Tibial artery (tissue), 4 donors: ENCODE measurements around the gene PTPN7.

Experiments
- DNase-seq, 2 donors: peaks; one replicate each; pipeline ENCODE4 v3.0.0-alpha.2; 2019
- H3K27ac ChIP-seq, 2 donors: fragments of 200-600 bp; sonication (generic) in 1 of 2; 1 replicate in 1 of 2; 2 replicates in 1 of 2; pipeline ENCODE4 v1.5.1; 2018 to 2019; ENCODE audit warnings: mild to moderate bottlenecking in 1 of 2
- H3K27me3 ChIP-seq, 2 donors: fragments of 200-600 bp; sonication (generic) in 1 of 2; one replicate each; pipeline versions ENCODE4 v1.5.1 to v1.6.0; 2016 to 2019
- H3K36me3 ChIP-seq, 3 donors: fragments of 200-600 bp; sonication (generic) in 2 of 3; one replicate each; pipeline ENCODE4 v1.5.1; 2016 to 2019; ENCODE audit warnings: mild to moderate bottlenecking in 2 of 3
- H3K4me1 ChIP-seq, 4 donors: fragments of 200-600 bp; sonication (generic) in 2 of 4; 1 replicate in 3 of 4; 2 replicates in 1 of 4; pipeline ENCODE4 v1.5.1; 2016 to 2019
- H3K4me3 ChIP-seq, 2 donors: fragments of 200-600 bp; sonication (generic) in 1 of 2; 1 replicate in 1 of 2; 2 replicates in 1 of 2; pipeline ENCODE4 v1.5.1; 2018 to 2019; ENCODE audit warnings: mild to moderate bottlenecking in 2 of 2
- H3K9me3 ChIP-seq, 3 donors: fragments of 200-600 bp; sonication (generic) in 1 of 3; one replicate each; pipeline ENCODE4 v1.5.1; 2016 to 2019
- intact Hi-C: fragments of 100-400 bp; cut with DNase I; formaldehyde crosslinking; loops from one replicate; pipeline ENCODE4 v1.15.0; 2023; ENCODE audit warnings: low total_unique reads
- TF ChIP-seq, protein P1 (sequence below), 2 experiments: fragments of 200-600 bp in 1 of 2; fragments of 450-650 bp in 1 of 2; IDR thresholded peaks; one replicate each; pipeline ENCODE4 v1.5.1; 2017 to 2019; ENCODE audit warnings: antibody characterized with exemption in 2 of 2, mild to moderate bottlenecking in 1 of 2, moderate library complexity in 1 of 2

Gene PTPN7

DNA sequence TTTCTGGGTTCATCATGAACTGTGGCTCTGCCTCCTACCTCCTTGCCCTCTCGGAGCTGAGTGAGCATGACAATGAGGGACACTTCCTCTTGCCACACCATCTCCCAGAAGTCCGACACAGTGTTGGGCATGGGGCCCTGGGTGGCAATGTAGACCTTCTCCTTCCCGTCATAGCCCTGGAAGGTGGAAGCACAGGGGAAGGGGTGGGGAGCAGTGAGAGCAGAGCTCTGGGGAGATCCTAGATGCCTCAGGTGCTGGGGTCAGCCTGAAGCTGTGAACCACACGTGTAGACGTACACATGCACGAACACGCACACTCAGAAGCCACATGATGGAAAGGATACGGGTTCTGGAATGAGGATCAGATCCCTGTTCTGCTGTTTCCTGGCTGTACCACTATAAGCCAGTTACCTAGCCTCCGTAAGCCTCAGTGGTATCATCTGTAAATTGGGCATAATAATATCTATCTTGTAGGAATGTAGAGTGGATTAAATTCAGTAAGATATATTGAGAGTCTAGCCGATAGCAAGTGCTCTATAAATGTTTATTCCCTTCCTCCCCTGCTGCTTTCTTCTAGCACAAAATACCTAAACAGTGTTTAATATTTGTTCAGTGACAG lies 6.1 kb downstream of the PTPN7 start:
- no peaks in the 10 kb centered on the region for H3K36me3 ChIP-seq
- no peak overlapping the region for H3K4me3 ChIP-seq
- no peak for DNase-seq
- peaks cover 0 to 11% of the 10 kb centered on the region in 2 donors for H3K27me3 ChIP-seq
- no peak overlapping the region for H3K27ac ChIP-seq
- no peaks in the 10 kb centered on the region for H3K9me3 ChIP-seq
- TF ChIP-seq, protein P1, sequence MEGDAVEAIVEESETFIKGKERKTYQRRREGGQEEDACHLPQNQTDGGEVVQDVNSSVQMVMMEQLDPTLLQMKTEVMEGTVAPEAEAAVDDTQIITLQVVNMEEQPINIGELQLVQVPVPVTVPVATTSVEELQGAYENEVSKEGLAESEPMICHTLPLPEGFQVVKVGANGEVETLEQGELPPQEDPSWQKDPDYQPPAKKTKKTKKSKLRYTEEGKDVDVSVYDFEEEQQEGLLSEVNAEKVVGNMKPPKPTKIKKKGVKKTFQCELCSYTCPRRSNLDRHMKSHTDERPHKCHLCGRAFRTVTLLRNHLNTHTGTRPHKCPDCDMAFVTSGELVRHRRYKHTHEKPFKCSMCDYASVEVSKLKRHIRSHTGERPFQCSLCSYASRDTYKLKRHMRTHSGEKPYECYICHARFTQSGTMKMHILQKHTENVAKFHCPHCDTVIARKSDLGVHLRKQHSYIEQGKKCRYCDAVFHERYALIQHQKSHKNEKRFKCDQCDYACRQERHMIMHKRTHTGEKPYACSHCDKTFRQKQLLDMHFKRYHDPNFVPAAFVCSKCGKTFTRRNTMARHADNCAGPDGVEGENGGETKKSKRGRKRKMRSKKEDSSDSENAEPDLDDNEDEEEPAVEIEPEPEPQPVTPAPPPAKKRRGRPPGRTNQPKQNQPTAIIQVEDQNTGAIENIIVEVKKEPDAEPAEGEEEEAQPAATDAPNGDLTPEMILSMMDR (IDR thresholded peaks at IDR 0.05) = no peak
- H3K4me1 ChIP-seq = peaks cover 0 to 11% (median 2%) of the 10 kb centered on the region in 4 donors
- intact Hi-C loops = no loop called here

DNA sequence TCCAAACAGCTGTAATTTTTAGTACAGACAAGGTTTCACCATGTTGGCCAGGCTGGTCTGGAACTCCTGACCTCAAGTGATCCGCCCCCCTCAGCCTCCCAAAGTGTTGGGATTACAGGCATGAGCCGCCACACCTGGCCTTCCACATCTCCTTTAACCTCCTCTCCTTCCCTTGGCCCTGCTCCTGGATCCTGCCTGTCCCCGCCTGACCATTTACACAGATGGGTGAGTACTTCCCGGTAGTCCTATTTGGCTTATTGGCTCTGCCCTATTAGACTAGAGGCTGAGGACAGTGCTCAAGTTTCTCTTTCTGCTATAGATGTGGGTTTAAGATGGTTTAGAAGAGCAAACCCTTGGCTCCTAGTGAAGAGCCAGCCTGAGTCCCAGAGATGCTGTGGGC lies 7.1 kb downstream of the PTPN7 start:
- intact Hi-C loops = no loop called here
- Histone ChIP-seq H3K27ac (no peak overlapping the region), H3K36me3 (no peaks in the 10 kb centered on the region), H3K9me3 (no peaks in the 10 kb centered on the region), H3K4me3 (no peak overlapping the region), H3K27me3 (peaks cover 0 to 11% of the 10 kb centered on the region in 2 donors), H3K4me1 (peaks cover 0 to 11% (median 2%) of the 10 kb centered on the region in 4 donors)
- TF ChIP-seq, protein P1 (IDR thresholded peaks at IDR 0.05) = no peak
- DNase-seq = no peak

DNA sequence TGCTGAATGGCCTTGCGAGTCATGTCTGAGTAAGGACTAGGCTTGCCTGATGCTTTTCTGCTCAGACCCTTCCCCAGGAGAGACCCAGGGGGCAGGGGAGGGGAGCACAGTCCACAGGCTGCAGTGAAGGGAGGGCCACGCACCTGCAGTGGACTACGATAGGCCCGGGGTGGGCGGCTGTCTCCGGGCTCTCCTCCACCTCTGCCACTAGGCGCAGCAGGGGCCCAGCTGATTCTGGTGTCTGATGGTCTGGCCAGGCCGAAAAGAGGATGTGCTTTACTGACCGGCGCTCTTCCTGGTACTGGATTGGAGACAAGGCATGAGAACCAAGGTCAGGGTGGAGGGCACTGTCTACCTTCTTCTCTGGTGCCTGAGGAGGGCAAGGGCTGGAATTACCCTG lies 8.0 kb downstream of the PTPN7 start:
- Histone ChIP-seq H3K4me3 (no peak overlapping the region), H3K9me3 (no peaks in the 10 kb centered on the region), H3K4me1 (peaks cover 0 to 11% (median 2%) of the 10 kb centered on the region in 4 donors), H3K36me3 (no peaks in the 10 kb centered on the region), H3K27me3 (peaks cover 0 to 11% of the 10 kb centered on the region in 2 donors), H3K27ac (no peak overlapping the region)
- intact Hi-C loops = no loop called here
- DNase-seq = no peak
- TF ChIP-seq, protein P1 (IDR thresholded peaks at IDR 0.05) = no peak

DNA sequence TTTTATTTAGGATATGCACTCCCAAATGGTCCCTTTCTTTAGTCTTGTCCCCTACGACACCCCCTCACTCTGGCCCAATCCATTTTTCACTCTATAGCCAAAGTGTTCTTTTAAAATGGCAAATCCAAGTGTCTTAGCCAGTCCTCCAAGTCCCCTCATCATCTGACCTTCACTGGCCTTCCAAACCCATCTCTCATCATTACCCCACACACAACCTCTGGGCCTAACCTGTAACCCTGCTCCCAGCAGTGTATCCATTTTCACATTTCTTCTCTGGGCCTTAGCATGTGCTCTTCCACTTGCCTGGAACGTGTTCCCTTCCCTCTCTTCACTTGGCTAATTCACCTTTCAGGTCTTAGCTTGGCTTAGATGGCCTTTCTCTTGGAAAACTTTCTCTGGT lies 9.4 kb downstream of the PTPN7 start:
- H3K27me3 ChIP-seq = peaks cover 0 to 11% of the 10 kb centered on the region in 2 donors
- TF ChIP-seq, protein P1 (IDR thresholded peaks at IDR 0.05) = no peak
- peaks cover 0 to 11% (median 2%) of the 10 kb centered on the region in 4 donors for H3K4me1 ChIP-seq
- H3K27ac ChIP-seq = no peak overlapping the region
- H3K9me3 ChIP-seq = no peaks in the 10 kb centered on the region
- no peak for DNase-seq
- no peak overlapping the region for H3K4me3 ChIP-seq
- H3K36me3 ChIP-seq = no peaks in the 10 kb centered on the region
- intact Hi-C loops = no loop called here

DNA sequence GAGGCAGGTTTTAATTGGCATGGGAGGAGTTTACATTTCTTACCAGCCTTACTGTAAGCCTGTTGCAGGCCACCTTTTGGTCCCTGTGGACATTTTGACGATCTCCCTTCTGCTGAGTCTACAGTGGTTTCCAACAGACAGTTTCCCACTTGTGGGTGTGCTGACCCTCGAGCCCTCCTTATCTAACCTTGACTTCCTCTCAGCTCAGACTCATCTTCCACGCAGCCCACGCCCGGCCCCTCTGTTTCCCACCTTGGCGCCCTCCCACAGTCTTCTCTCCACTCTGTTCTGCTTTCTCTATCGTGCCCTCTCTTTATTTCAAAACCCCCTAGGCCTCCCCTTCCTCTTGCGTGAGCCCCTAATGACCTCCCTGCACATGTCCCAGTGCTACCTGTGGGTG lies 9.8 kb downstream of the PTPN7 start:
- Histone ChIP-seq H3K4me1 (peaks cover 0 to 11% (median 2%) of the 10 kb centered on the region in 4 donors), H3K27ac (no peak overlapping the region), H3K4me3 (no peak overlapping the region), H3K9me3 (no peaks in the 10 kb centered on the region), H3K27me3 (peaks cover 0 to 11% of the 10 kb centered on the region in 2 donors), H3K36me3 (no peaks in the 10 kb centered on the region)
- intact Hi-C loops = no loop called here
- TF ChIP-seq, protein P1 (IDR thresholded peaks at IDR 0.05) = no peak
- DNase-seq = no peak
